ENCODE results near the gene NEK10.

Gene NEK10

GRCh38 chr3:27090275-27091041 is 278.7 kb downstream of the NEK10 start:
- no peak for DNase-seq

- DNase-seq: no peak
Measured at GRCh38 chr3:27089645-27090044, 279.5 kb downstream of the NEK10 start.

- no peak for DNase-seq
Measured at GRCh38 chr3:27089068-27089467, 280.1 kb downstream of the NEK10 start.

- no peak for DNase-seq
Measured at GRCh38 chr3:27085829-27086730, 283.1 kb downstream of the NEK10 start.

GRCh38 chr3:27081992-27082607 is 287.1 kb downstream of the NEK10 start:
- no peak for DNase-seq

GRCh38 chr3:27081566-27081965 is 287.6 kb downstream of the NEK10 start:
- no peak for DNase-seq

- DNase-seq: no peak
Measured at GRCh38 chr3:27080258-27080525, 289.0 kb downstream of the NEK10 start.

- no peak for DNase-seq
Measured at GRCh38 chr3:27079427-27080257, 289.5 kb downstream of the NEK10 start.

- no peak for DNase-seq
Measured at GRCh38 chr3:27078246-27078913, 290.8 kb downstream of the NEK10 start.

- DNase-seq: no peak
Measured at GRCh38 chr3:27076815-27077630, 292.2 kb downstream of the NEK10 start.

GRCh38 chr3:27074914-27075313 is 294.3 kb downstream of the NEK10 start:
- DNase-seq: no peak

GRCh38 chr3:27073912-27074311 is 295.3 kb downstream of the NEK10 start:
- DNase-seq: no peak

GRCh38 chr3:27072810-27073651 is 296.2 kb downstream of the NEK10 start:
- no peak for DNase-seq

- no peak for DNase-seq
Measured at GRCh38 chr3:27060336-27060735, 308.8 kb downstream of the NEK10 start.
